HG03521 (cell line): ENCODE data around the gene RNF220.
"Not testable (repeated sequence)": the region's sequence is repeated elsewhere in the genome, so short reads cannot be mapped to it uniquely, and the experiment has no call there.

Experiments used
- ATAC-seq: cut with Tn5 transposase; IDR thresholded peaks from one replicate; pipeline ENCODE4 v1.9.1; 2021; ENCODE audit warnings: mild to moderate bottlenecking, moderate library complexity; ENCODE audit not compliant: unreplicated experiment

Gene RNF220

GRCh38 chr1:44648529-44649250 lies 243.6 kb downstream of the RNF220 start:
- ATAC-seq = no peak

- ATAC-seq = no peak
Measured at GRCh38 chr1:44649788-44650158, 244.7 kb downstream of the RNF220 start.

GRCh38 chr1:44650159-44650831 lies 245.2 kb downstream of the RNF220 start:
- no peak for ATAC-seq

- ATAC-seq = no peak
Measured at GRCh38 chr1:44651069-44651468, 246.0 kb downstream of the RNF220 start.

DNA sequence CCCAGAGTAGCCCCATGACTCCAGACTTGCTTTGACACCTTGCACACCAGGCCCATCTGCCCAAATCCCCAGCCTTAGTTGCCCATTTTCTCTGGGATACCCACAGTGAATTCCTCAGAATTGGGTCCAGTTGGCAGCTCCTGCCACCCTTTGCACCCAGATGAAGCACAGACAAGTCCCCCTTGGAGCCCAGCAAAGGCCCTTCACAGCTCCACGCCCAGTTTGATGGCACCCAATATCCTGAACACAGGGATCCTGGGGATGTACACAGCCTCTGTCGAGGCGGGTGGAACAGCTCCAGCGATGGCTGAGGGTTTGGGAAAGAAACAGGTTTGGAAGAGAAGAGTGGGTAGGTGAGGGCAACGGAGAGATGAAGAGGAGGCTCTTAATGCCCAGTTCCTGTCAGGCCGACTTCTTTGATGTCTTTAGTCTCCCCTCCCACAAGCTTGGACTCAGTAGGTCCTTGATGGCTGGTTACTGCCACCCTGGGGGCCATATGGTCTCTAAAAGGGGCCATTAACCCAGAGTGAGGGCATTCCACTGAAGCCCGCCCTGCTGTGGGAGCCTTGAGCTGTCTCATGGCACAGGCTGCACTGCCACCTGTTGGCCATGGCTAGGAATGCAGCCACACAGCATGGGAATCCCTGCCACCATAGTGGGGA lies 247.5 kb downstream of the RNF220 start:
- no peak for ATAC-seq

GRCh38 chr1:44653107-44653964 lies 248.3 kb downstream of the RNF220 start:
- no peak for ATAC-seq

DNA sequence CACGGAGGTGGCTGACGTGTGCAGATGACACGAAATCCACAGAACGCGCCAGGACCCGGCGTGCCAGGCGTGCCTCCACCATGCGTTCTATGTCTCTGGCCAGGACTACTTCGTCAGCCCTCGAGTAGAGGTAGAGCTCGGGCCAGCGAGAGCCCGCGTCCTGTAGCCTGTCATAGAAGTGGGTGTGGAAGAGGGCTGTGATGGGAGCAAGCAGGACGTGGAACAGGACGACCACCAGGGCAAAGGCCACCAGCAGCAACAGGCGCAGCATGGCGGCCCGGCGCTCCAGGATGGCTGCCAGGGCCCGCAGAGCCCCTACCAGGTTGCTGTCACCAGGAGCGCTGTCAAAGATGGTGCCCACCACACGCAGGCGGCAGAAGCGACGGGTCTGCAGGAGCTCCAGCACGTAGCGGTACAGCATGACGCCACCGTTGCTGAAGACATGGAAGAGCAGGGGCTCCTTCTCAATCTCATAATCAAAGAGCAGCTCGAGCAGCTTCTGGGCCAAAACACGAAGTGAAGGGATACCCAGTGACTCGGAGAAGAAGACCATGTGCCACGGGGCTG lies 249.6 kb downstream of the RNF220 start:
- no peak for ATAC-seq

GRCh38 chr1:44655609-44656008 lies 250.6 kb downstream of the RNF220 start:
- no peak for ATAC-seq

DNA sequence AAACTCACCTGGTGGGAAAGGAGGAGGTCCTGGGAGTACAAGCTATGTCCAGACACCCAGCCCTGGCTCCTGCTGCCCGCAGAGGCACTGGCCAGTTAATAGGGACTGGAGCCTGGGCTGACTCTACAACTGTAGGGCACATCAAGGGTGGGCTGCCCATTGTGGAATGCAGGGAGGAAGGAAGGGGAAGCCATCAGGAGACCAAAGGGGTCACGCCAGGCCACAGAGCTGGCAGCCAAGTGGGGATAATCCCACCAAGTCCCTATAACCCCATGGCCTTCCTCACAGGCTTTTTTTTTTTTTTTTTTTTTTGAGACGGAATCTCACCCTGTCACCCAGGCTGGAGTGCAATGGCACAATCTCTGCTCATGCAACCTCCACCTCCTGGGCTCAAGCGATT lies 254.5 kb downstream of the RNF220 start:
- no peak for ATAC-seq

DNA sequence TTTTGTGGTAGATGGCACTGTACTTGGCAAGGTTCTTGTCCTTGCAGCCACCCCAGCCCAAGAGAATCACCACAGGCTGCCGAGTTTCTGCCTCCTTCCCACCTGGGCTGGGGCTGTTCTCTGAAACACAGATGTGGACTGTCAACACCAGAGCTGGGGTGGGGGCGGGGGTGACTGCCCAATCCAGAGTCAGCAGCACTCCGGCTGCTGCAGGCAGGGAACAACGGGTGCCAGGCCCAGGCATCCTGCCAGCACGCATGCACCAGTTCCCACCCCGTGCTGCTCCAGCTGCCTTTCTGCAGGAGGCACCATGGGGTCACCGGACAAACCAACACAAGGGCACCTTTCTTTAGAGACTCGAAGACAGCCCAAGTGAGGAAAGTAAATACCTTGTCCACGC lies 255.1 kb downstream of the RNF220 start:
- no peak for ATAC-seq

- ATAC-seq = no peak
Measured at GRCh38 chr1:44661781-44662682, 257.0 kb downstream of the RNF220 start.

- ATAC-seq = no peak
Measured at GRCh38 chr1:44662683-44663030, 257.6 kb downstream of the RNF220 start.

DNA sequence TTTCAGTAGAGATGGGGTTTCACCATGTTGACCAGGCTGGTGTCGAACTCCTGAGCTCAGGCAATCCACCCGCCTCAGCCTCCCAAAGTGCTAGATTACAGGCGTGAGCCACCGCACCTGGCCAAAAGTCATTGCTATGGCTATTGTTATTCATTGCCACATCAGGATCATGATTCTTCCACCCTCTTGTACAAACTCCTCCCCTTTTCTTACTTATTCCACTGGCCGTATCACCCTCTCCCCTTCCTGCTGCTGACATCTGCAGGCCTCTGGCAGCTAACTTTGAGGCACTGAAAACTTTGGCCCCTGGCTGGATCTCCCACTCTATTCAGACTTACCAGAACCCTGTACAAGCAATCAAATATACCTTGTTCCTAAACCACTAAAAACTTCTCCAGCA lies 258.4 kb downstream of the RNF220 start:
- no peak for ATAC-seq

DNA sequence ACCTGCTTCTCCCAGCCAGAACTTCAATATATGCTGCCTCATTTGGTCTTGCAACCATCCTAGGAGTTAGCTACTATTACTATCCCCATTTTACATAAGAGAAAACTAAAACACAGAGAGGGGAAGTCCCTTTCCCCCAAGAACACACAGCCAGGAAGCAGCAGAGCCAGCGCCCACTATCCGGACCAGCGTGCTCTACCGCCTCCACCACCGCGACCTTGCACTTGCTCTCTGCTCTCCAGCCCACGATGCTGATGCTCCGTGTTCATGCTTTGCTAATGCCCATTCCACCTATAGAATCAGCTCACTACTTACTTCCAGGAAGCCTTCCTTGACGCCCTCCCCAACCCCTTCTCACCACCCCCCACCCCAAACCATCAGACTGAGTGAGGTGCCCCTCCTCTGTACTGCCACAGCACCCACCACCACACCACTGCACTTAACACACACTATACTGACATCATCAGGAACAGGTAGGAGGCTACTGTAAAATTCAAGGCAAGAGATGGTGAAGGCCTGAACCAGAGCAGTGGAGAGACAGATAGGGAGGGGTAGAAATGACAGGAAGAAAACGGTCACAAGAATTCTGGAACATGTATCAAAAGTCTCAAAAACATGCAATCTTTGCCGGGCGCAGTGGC lies 259.8 kb downstream of the RNF220 start:
- ATAC-seq = no peak

GRCh38 chr1:44666719-44667118 lies 261.7 kb downstream of the RNF220 start:
- not testable (repeated sequence) for ATAC-seq

- ATAC-seq = no peak
Measured at GRCh38 chr1:44670751-44671640, 265.9 kb downstream of the RNF220 start.

DNA sequence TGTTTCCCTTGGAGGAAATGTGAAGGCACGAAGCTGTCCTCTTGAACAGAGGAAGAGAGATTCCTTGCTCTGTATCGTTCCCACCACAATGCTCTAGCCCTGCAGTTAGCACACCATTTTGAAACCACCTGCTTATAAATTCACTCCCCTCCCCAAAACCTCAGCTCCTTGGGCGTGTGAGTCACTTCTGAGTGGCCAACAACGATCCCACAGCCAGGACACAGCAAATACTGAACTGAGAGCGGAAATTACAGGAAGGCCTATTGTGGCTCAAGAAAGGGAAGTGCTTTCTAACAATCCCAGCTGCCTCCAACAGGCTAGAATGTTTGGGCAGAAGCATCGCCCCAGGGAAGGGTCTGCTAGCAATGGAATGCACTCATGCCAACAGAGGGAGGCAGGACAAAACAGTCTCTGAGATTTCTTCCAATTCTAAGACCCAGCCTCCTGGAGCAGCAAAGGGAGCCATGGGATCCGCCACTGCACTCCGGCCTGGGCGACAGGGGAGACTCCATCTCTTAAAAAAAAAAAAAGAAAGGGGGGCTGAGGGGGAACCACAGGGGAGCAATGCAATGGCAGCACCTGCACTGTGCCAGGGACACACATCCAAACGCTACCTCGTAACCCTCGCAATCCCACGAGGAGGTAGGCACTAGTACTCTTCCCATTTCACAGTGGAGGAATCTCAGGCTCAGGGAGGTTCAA lies 267.4 kb downstream of the RNF220 start:
- no peak for ATAC-seq
